Mesothelial cell of epicardium (in vitro differentiated cells): ENCODE data around the gene ARMC9. TPM values are rescaled to one million over a fixed set of nuclear protein-coding genes. Genes with fewer than 3 reads are reported as not detected.

Experiments used
- DNase-seq, 2 experiments: peaks; one replicate each; pipeline ENCODE4 v3.0.0; 2021; ENCODE audit warnings: low spot score in 2 of 2; ENCODE audit not compliant: unreplicated experiment in 2 of 2
- H3K27ac Mint-ChIP-seq: 2 replicates; pipeline ENCODE4 v1.8.0; 2021; ENCODE audit warnings: mixed read lengths
- H3K27me3 Mint-ChIP-seq: 2 replicates; pipeline ENCODE4 v1.8.0; 2021; ENCODE audit warnings: low read depth, mixed read lengths
- H3K36me3 Mint-ChIP-seq: 2 replicates; pipeline ENCODE4 v1.8.0; 2021; ENCODE audit warnings: mixed read lengths
- H3K4me1 Mint-ChIP-seq: 2 replicates; pipeline ENCODE4 v1.8.0; 2021; ENCODE audit warnings: mixed read lengths
- H3K4me3 Mint-ChIP-seq: 2 replicates; pipeline ENCODE4 v1.8.0; 2021; ENCODE audit warnings: mild to moderate bottlenecking, moderate library complexity, mixed read lengths
- H3K9me3 Mint-ChIP-seq: 2 replicates; pipeline ENCODE4 v1.8.0; 2021; ENCODE audit warnings: mixed read lengths
- total RNA-seq: library from RNA; stranded (reverse); gene quantifications from 3 replicates; pipeline ENCODE4 v1.2.1, GENCODE V29; 2021
- TF ChIP-seq, protein P1 (sequence below): fragments of 200-600 bp; sonication (generic); IDR thresholded peaks from one replicate; pipeline ENCODE4 v1.5.0; 2021; ENCODE audit warnings: antibody characterized with exemption; ENCODE audit not compliant: unreplicated experiment

Gene ARMC9
- total RNA-seq, 1 donor from 2014 or later, result 52.3 TPM

DNA sequence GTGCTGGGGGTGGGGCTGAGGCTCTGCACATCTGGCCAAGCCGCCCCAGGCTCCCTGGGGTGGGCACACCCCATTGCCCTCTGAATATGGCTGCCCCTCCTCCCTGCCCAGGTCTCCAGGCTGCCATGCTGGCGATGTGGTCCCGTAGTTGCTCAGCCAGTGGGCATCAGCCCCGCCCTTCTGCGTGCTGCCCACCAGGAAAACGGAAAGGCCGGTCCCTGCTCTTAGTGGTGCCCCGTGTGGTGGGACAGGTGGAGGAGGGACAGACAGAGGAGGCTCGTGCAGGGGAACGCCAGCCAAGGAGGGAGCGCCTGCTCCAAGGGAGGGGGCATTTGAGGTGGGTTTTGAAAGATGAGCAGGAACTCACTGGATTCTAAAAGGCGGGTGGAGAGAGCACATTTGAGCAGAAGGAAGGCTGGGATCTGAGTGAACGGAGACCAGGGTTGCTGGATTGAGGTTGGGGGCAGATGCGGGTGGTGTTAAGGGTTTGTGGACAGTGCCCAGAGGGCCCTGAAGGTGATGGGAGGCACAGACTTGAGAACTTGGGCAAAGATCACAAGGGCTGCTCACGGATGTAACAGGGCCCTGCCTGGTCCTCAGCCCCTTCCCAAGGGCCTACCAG, 190.4 kb downstream of the ARMC9 start:
- H3K36me3 Mint-ChIP-seq, result peaks cover 12% of the 10 kb centered on the region
- peaks cover 5% of the 10 kb centered on the region for H3K27me3 Mint-ChIP-seq
- peaks cover 15% of the 10 kb centered on the region for H3K9me3 Mint-ChIP-seq
- peaks cover 7% of the 10 kb centered on the region for H3K4me1 Mint-ChIP-seq
- no peak overlapping the region for H3K4me3 Mint-ChIP-seq
- H3K27ac Mint-ChIP-seq, result no peak overlapping the region
- TF ChIP-seq, protein P1, sequence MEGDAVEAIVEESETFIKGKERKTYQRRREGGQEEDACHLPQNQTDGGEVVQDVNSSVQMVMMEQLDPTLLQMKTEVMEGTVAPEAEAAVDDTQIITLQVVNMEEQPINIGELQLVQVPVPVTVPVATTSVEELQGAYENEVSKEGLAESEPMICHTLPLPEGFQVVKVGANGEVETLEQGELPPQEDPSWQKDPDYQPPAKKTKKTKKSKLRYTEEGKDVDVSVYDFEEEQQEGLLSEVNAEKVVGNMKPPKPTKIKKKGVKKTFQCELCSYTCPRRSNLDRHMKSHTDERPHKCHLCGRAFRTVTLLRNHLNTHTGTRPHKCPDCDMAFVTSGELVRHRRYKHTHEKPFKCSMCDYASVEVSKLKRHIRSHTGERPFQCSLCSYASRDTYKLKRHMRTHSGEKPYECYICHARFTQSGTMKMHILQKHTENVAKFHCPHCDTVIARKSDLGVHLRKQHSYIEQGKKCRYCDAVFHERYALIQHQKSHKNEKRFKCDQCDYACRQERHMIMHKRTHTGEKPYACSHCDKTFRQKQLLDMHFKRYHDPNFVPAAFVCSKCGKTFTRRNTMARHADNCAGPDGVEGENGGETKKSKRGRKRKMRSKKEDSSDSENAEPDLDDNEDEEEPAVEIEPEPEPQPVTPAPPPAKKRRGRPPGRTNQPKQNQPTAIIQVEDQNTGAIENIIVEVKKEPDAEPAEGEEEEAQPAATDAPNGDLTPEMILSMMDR, result no peak
- no peak for DNase-seq

DNA sequence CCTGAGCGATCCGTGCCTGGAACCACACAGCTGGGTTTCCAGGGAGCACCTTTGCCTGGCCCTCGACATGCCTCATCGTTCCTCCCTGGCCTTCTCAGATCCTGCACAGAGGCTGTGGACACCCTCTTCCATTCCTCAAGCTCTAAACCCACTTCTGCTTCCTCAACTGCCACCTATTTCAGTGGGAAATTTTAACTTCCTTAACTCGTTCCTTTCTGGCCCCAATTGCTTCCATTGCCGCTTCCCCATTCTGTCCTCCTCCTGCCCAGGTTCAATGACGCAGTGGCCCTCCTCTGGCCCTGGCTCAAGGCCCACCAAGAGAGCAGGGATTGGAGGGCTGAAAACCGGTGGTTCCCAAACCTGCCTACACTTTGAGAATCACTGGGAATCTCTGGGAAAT, 192.2 kb downstream of the ARMC9 start:
- Mint-ChIP-seq H3K36me3 (peaks cover 4% of the 10 kb centered on the region), H3K4me1 (peaks cover 14% of the 10 kb centered on the region), H3K27me3 (peaks cover 14% of the 10 kb centered on the region), H3K4me3 (no peak overlapping the region), H3K27ac (peak overlapping the region; percentile 40), H3K9me3 (peaks cover 4% of the 10 kb centered on the region)
- DNase-seq, result no peak
- TF ChIP-seq, protein P1, result no peak

DNA sequence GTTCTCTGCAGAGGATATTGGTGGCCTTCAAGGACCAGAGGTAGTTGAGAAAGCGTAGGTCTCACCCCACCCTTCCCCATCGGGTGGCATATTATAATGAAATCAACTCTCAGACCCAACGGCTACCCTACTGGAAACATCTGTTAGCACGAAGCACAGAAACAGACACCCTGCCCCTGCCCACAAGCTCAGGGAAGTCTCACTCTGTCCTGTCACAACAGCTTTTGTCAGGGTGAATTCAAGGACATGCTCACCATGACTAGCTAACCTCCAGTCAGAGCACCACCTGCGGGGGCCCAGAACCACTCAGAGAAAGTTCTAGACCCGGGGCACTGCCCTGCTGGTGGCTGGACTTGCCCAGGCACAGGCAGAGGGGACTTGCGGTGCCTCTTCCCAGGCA, 193.6 kb downstream of the ARMC9 start:
- Mint-ChIP-seq H3K9me3 (no peaks in the 10 kb centered on the region), H3K27ac (no peak overlapping the region), H3K36me3 (no peaks in the 10 kb centered on the region), H3K4me3 (no peak overlapping the region), H3K4me1 (peaks cover 17% of the 10 kb centered on the region), H3K27me3 (peaks cover 21% of the 10 kb centered on the region)
- TF ChIP-seq, protein P1, result no peak
- DNase-seq, result no peak

DNA sequence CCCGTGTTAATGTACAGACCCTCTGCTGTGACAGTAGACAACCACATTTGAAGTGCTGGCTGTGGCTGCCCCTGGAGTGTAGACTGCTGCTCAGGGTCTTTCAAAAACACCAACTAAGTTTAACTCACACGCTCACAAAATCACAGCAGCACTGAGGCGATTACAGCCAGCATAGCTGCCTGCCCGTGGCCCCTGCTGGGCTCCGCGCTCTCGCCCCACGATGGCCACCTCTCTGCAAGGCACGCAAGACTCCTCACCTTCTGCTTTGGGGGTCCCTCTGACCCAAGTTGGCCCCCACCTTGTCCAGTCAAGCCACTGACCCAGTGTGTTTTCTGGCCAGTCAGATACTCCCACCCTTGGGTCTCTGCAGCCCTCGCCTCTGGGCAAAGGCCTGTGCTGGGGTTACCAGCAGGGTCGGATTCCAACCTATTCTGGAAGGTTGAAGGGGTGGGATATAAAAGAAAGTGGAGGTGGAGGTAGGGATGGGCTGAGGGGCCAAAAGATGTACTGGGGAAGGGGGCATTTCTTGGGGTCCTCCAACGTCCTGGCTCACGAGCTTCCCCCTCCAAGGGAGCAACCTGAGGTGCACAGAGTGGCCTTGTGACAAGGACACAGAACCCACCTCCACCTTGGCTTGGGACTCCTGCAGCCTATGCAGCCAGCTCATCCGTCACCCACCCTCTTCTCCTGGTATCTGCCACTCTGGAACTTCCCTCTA, 194.2 kb downstream of the ARMC9 start:
- no peaks in the 10 kb centered on the region for H3K36me3 Mint-ChIP-seq
- peaks cover 17% of the 10 kb centered on the region for H3K4me1 Mint-ChIP-seq
- no peak for DNase-seq
- no peaks in the 10 kb centered on the region for H3K9me3 Mint-ChIP-seq
- no peak overlapping the region for H3K4me3 Mint-ChIP-seq
- H3K27ac Mint-ChIP-seq, result no peak overlapping the region
- TF ChIP-seq, protein P1, result no peak
- peaks cover 22% of the 10 kb centered on the region for H3K27me3 Mint-ChIP-seq

DNA sequence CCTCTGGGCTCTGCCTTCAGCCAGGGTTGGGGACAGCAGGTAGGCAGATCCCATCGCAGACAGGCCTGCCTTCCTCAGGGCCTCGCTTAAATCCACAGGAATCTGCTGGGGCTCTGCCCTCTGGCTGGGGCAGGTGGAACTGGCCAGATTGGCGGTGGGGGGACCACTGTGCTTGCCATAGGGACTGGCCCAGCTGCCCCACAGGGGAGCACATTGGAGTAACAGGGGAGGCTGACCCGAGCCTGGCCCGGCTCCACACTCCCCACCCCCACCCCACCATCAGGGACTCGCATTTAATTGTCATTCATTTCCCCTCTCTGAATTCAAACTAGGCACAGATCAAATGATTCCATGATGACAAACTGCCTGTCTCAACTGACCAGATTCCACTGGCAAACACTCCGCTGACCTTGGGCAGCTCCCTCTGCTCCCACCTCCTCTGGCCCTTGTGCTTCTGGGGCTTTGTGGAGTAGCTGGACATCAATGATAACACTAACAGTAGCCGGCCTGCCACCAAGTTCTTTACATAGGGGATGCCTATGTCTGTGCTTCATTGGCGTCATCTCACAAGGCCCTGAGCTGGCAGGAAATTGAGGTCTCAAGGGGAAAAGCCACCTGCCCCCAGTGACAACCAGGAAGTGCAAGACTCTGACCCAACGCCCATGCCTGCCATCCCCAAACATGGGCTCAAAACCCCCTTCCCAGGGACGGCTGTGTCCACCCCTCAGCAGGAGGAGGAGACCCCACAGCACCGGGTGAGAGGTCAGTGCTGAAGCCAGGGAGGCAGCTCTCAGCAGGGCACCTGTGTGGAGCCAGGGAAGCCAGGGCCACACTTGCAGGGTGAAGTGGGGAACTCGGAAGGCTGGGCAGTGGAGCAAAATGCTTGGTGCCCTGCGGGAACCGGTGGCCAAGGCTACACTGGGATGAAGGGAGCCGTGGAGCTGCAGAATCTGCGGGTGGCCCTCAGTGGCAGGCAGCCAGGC, 195.0 kb downstream of the ARMC9 start:
- Mint-ChIP-seq H3K9me3 (no peaks in the 10 kb centered on the region), H3K4me3 (peak overlapping the region; percentile 8), H3K4me1 (peaks cover 14% of the 10 kb centered on the region), H3K36me3 (peaks cover 2% of the 10 kb centered on the region), H3K27me3 (peaks cover 22% of the 10 kb centered on the region), H3K27ac (no peak overlapping the region)
- DNase-seq, result no peak
- TF ChIP-seq, protein P1, result no peak
